ENCODE data around the gene ZNF853.
A peak's percentile ranks its signal among the peaks of the same experiment; 100 is the strongest.

Gene ZNF853

DNA sequence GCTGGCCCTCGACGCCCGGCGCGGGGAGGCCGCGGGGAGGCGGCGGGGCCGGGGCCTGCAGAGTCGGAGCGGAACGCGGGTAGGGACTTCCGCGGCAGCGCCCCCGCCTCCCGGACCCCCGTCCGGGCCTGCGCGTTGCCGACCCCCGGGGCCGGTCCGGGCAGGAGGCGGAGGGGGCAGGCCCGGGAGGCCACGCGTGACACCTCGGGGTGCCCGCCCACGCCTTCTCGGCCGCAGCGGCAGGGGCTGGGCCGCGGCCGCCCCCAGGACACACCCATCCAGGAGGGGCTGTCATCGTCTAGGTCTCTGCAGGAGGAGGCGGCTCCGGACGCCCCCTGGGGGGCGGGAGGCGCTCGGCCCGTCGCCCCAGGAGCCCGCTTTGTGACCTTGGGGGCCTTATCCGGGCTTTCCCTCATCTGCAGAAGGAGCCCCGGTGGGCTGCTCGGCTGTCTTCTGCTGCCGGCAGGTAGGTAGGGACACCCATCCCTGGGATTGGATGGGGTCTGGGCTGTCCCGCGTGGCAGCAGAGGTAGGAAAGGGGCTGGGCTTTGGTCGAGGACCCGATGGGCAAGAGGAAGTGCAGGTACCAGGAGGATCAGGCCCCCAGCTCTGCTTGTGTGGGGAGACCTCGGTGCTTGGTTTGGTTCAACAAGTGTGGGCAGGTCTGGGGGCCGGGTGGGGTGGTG, 22.3 kb downstream of the ZNF853 start:
- peak; percentile 12 for DNase-seq

DNA sequence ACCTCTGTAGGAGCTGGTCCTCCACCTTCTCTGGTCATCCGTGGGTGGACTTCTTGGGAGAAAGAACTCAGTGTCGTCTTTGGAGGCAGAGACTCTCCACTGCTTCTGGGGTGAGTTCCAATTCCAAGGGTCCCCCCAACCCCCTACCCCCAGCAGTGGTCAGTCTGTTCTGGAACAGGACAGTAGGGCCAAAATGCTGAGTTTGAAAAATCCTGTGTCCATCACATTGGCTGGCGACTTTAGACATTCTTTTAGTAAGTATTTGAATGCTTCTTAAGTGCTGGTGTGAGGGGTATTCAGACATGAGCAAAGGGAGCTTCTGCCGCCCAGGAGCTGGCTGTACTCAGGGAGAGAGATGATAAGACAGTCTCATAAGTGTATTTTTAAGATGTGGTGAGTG, 23.6 kb downstream of the ZNF853 start:
- DNase-seq = no peak

DNA sequence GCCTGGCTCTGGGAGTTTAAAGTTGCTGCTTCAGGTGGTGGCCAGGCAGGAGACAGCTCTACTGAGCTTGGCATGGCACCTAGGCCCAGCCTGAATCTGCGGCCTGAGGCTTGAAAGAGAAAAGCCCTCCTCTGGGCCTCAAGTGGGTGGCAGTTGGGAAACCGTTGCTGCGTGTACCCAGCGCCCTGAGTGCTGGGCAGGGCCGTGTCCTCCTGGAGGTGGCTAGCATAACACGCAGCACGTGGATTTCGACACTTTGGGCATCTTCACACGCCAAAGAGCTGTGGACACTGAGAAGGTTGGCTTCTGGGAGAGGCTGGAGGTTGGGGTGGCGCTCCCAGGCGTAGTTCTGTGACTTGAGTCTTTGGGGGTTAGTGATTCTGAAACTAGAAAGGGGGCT, 24.2 kb downstream of the ZNF853 start:
- DNase-seq = no peak

DNA sequence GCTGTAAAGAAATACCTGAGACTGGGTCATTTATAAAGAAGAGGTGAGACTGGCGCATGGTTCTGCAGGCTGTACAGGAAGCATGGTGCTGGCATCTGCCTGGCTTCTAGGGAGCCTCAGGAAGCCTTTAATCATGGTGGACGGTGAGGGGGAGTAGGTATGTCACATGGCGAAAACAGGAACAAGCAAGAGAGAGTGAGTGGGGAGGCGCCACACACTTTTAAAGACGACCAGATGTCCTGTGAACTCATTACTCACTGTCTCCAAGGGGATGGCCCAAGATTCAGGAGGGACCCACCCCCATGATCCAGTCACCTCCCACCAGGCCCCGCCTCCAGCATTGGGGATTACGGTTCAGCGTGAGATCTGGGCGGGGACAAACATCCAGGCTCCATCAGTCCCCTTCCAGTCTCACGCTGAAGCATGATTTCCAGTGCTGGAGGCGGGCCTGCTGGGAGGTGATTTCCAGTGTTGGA, 24.9 kb downstream of the ZNF853 start:
- DNase-seq = no peak

DNA sequence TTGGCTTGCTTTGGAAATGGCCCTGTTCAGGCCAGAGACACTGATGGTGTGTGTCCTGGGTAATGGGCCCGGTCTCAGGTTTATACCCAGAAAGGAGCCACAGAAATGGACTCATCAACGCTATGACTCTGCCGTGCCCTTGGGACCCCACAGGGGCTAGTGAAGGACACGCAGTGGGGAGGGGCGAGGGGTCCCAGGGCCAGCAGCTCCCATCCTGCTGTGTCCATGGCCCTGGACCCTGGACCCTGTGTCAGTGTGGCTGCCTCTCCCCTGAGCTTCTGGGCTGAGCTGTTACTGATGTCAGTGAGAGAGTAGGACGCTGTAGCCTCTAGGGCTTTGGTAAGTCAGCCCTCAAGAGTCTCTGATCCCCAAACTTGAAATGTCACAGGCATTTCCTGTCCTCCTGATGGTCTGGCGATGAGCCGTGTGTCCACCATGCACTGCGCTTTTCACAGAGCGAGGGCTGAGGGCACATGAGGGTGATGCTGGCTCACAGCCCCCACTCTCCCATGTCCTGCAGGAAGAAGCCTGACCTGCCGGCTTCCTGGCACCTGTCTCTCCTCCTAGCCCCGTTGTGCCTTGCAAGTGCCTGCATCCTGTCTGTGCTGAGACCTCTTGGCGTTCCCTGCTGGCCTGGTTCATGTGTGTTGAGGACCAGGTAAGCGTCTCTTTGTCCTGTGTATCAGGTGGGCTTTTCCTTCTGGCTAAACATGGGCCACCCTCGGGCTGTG, 26.1 kb downstream of the ZNF853 start:
- DNase-seq = no peak

DNA sequence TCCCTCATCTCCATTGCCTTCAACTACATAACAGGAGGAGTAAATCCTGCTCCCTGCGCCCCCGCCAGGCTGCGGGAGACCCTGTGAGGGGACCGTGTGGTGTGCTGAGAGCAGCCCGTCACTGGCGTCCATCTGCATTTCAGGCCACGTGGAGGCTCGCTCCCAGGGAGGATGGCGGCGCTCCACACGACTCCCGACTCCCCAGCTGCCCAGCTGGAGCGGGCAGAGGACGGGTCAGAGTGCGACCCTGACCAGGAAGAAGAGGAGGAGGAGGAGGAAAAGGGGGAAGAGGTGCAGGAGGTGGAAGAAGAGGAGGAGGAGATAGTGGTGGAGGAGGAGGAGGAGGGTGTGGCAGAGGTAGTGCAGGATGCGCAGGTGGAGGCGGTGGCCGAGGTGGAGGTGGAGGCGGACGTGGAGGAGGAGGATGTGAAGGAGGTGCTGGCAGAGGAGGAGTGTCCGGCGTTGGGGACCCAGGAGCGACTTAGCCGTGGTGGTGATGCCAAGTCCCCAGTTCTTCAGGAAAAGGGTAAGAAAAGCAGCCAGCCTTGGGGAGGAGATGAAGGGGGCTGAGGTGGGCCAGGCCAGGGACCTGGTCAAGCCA, 26.9 kb downstream of the ZNF853 start:
- DNase-seq = no peak

DNA sequence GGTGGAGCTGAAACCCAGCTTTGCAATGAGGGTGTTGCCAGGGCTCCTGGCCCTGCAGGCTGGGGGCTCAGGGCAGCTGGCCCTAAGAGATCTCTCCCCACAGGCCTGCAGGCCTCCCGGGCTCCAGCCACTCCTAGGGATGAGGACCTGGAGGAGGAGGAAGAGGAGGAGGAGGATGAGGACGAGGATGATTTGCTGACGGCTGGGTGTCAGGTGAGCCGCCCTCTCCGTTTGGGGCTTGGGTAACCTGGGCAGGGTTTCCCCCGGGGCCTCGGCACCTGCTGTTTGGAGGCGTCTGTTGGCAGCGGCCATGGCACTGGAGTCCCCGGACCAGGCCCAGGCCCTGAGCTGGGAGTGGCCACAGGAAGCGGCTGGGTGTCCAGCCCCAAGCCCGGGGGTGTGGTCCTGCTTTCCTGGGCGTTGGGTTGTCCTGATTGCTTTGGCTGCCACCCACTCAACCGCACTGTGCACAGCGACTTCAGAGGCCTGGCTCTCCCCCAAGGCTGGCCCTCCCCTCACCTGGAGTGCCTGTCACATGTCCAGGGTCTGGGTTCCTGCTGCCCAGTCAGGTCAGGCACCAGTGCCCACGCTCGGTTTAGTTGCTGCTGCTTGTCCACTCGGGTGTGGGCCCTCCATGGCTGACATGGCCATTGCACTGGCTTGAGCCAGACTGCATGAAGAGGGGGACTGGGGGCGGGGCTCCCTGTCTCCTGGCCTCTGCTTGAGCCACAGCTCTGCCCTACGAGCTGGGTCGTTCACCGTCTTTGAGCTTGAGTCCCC, 27.6 kb downstream of the ZNF853 start:
- no peak for DNase-seq

DNA sequence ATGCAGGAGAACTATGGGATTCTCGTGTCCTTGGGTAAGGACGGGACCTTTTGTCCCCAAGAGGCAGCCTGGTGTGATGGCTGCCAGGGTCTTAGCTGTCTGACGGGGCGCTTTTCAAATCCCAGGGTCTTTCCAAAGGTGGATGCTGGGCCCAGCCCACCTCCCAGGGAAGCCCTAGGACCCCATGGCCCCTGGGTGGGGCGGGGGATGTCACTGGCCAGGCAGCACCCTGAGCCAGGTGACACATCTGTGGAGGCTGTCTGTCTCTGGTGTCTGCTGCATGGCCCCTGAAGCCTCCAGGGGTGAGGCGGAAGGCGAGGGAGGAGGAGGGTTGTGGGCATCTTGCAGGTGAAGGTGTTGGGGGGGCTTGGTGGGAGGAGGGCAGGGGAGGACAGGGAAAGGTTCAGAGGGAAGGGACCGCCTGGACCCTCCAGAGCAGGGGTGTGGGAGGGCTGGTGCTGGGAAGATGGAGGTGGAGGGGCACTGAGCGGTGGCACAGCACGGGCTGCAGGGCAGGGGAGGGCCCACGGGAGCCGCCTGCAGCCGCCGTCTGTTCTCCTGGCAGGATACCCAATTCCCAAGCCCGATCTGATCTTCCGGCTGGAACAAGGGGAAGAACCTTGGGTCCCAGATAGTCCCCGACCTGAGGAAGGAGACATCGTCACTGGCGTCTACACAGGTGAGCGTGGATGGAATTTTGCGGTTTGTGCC, 28.7 kb downstream of the ZNF853 start:
- DNase-seq = no peak

DNA sequence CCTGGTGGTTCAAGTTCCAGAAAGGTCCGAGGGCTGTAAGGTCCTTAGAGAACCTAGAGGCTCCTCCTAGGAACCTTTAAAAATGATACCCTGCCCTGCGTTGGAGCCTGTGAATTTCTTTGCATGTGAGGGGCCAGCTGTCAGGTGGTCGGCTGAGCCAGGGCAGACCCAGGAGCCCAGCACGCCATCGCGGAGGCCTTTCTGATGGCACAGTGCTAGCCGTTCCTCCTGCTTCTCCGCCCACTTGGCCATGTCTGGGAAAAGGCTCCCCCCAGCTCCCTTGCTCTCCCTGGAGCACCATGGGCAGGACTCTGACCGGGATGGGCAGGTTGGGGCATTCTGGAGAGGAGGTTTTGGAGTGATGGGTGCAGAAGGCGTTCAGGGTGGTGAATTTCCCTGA, 29.3 kb downstream of the ZNF853 start:
- no peak for DNase-seq

DNA sequence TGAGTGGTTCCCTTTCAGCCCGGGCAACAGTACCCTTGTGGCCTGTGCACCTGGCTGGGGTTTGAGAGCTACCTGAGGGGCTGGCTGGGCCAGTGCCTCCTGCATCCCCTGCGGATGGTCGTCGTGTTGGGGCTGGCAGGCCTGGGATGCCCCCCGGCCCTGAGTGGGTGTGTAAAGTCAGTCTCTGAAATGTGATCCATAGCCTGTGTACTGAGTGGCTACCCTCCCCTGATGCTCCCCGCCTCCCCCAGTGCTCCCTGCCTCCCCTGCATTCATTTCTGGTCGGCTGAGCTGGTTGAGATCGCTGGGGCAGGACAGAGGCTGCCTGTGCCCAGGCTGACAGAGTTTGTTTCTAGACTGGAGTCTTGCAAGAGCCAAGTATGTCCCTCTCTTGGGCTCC, 31.1 kb downstream of the ZNF853 start:
- no peak for DNase-seq

DNA sequence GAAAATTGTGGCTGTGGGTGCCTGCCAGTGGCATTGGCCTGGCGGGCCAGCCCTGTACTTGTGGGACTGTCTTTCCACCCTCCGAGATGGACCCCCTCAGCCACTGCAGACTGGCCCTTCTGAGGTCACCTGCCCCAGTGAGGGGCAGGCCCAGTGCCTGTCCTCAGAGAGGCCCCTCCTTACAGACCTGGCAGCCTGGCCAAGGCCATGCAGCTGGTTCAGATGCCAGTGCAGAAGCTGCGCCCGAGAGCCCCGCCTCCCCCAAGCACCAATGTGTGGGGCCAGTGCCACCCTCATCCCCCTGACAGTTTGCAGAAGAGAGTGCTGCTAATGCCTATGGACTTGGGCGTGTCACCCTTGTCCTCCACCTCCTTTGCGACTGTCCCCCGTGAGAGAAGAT, 31.7 kb downstream of the ZNF853 start:
- DNase-seq = no peak

DNA sequence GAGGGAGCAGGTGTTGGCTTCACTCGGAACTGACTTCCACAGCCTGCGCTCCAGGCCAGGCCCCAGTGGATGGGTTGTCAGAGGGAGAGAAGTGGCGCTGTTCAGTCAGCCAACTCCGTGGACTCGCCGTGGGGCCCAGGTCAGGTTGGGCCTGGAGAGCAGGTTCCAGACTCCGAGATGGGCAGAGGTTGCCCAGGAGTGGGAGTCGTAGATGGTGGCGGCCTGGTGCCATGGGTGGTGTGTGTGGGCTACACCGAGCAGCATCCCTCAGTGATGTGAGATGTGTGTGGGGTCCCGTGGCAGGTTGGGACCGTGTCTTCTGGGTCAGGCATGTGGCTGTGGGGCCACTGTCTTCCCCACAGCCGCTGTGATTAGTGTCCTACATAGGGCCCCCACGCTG, 32.1 kb downstream of the ZNF853 start:
- DNase-seq = no peak

DNA sequence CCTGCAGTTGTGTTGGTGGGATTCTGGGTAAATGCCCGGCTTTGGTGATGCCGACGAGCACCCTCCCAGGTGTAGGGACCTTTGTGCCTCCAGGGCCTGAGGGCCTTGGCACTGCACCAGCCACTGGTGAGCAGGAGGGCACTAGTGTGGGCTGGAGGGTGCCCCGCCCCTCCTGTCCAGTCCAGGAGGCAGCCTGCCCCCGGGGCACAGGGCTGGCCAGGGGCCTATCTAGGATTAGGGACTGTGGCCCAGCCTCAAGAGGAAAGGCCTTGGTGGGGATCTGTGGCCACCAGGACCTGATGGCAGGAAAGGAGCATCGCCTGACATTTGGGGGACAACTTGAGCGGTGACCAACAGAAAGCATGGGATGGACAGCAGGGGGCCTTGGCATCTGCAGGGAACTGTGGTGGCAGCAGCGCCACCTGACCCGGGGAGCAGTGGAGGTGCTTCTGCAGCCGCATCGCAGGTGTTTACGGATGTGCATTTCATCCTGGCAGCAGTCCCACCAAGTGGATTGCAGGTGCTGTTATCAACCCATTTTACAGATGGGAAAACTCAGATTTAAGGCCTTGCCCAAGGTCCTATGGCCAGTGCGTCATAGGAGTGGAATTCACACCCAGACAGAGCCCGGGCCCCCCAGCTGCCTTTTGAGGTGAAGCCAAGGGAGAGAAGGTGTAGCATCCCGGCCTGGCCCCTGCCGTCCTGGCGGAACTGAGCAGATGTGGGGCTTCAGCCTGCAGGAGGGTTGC, 32.8 kb downstream of the ZNF853 start:
- no peak for DNase-seq

DNA sequence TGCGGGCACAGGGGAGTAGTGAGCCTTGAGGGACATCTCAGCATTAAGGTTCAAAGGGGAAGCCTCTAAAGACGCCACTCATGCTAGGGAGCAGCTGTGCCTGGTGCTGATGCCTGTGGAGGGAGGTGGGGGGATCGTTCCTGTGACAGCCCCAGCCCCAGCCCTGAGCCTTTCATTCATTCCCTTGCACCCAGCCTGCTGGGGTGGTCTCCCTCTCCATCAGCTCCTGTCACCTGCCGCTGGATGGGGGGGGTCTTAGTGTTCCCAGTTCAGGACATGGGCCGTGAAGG, 33.4 kb downstream of the ZNF853 start:
- no peak for DNase-seq

DNA sequence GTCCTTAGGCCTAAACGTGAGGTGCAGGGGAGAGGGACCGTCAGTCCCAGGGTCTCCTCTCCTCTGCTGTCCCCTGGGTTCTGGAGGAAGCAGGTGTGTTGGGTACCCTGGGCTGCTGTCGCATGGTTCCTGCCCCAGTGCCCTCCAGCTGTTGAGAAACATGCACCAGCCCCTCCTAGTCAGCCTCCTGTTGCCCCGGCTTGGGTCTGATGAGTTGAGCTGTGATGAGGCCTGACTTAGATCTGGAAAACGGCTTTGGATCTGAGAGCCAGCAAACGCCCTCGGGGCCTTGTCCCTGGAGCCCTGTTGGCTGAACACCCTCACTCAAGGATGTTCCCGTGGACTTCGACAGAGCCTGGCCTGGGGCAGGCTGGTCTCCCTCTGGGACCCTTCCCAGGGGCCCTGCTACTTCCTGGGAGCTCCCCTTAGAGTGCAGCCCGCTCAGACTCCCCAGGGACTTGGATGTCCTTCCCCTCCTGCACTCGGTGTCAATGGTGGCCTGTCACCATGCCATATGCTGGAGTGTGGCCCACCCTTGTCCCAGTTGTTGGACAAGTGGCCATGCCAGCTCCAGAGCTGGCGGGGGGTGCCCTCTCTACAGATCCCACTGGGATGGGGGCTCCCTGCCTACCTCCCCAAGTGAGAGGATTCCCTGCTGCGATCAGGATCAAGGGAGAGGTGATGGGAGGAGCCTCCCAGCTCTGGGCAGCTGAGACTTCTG, 34.0 kb downstream of the ZNF853 start:
- DNase-seq = no peak

DNA sequence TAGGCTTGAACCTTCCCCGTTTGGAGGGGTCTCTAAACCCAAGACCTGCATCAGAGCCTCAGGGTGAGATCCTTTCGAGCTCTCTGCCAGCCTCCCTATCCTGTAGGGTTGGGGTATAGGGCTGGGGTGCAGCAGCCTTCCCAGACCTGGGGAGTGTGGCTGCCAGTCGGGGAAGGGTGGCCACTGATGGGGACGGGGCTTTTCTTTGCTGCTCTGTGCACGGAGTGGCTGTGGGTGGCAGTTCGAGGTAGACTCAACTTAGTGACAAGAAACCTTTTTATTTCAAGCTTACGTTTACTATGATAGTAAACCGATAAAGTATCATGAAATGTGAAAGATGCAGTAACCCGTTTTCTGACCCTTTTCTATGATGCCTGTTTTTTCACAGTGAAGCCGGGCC, 34.7 kb downstream of the ZNF853 start:
- no peak for DNase-seq

DNA sequence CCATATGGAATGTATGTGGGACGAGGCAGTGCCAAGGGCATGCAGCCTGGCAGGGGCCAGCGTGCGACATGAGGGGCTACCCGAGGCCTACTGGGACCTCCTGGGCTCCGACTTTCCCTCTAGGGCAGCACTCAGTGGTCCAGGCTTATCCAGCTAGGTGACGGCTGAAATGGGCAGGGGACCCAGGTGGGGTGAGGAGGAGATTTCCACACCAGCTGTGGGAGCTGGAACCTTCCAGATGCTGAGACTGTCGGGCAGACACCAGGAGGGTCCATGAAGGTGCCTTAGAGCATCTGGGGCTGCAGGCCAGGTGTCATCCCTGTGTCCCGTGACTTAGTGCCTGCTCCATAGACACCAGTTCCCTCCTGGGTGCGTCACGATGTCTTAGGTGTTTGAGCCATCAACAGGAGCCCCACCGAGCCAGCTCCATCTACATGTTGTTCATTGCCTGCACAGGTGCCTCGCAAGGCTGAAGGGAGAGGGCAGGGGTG, 35.2 kb downstream of the ZNF853 start:
- no peak for DNase-seq

DNA sequence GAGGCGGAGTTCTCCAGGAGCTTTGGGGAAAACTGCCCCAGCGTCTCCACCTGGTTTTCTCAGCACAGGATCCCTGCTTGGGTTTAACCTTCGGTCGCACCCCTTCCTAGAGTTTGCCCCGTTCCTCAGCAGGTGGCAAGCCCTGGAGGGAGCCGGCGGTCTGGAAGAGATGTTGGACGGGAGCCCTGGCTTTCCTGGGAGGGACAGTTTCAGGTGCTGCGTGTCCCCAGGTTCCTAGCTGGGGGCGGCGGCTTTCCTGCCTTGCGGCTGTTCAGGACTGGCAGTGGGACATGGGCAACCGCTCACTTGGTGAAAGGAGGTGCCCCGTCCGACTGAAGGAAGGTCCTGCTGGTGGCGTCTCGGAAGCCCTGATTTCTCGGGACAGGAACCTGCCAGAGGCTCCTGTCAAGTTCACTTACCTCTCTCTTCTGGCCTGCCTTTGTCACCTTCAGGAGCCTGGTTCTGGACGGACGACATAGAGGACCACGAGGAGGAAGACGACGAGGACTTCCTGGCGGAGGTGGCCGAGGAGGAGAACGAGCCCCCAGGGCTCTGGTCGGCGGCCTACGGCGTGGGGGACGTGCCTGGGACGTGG, 36.5 kb downstream of the ZNF853 start:
- no peak for DNase-seq

DNA sequence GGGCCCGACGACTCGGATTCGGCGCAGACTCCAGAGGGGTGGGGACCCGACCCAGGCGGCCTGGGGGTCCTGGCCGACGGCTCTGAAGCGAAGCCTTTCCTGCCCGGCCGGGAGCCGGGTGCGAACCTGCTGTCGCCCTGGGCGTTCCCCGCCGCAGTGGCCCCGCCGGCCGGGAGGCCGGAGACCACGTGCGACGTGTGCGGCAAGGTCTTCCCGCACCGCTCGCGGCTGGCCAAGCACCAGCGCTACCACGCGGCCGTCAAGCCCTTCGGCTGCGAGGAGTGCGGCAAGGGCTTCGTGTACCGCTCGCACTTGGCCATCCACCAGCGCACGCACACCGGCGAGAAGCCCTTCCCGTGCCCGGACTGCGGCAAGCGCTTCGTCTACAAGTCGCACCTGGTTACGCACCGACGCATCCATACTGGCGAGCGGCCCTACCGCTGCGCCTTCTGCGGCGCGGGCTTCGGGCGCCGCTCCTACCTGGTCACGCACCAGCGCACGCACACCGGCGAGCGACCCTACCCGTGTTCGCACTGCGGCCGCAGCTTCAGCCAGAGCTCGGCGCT, 37.1 kb downstream of the ZNF853 start:
- DNase-seq = no peak

All from NCI-H510A treated with DMSO at 0.1 percent for 48 hours (cell line).